Liver (tissue), 9 donors: Measurements from ENCODE around the gene PGGHG. TPM values are rescaled to one million over a fixed set of nuclear protein-coding genes. Genes with fewer than 3 reads are reported as not detected.

ENCODE experiments used
- DNase-seq: peaks from one replicate; pipeline ENCODE4 v3.0.0-alpha.2; 2017; ENCODE audit warnings: low spot score
- H3K27ac ChIP-seq, 2 donors: one replicate each; pipeline ENCODE4 v1.7.0; 2013; ENCODE audit warnings: inconsistent platforms in 2 of 2, low read length in 2 of 2, control low read depth in 1 of 2, low read depth in 1 of 2, mild to moderate bottlenecking in 1 of 2
- H3K27me3 ChIP-seq, 4 donors: one replicate each; pipeline versions ENCODE4 v1.6.1 to v1.7.0; 2013; ENCODE audit warnings: low read length in 3 of 4, inconsistent platforms in 1 of 4, mild to moderate bottlenecking in 1 of 4, moderate library complexity in 1 of 4; ENCODE audit not compliant: control insufficient read depth in 4 of 4, insufficient read depth in 4 of 4
- H3K36me3 ChIP-seq, 4 donors: one replicate each; pipeline versions ENCODE4 v1.6.1 to v1.7.0; 2013; ENCODE audit warnings: low read length in 3 of 4, mild to moderate bottlenecking in 3 of 4, low read depth in 1 of 4, moderate library complexity in 1 of 4; ENCODE audit not compliant: control insufficient read depth in 4 of 4, insufficient read depth in 3 of 4
- H3K4me1 ChIP-seq, 4 donors: one replicate each; pipeline versions ENCODE4 v1.6.1 to v1.7.0; 2013; ENCODE audit warnings: low read length in 3 of 4, mild to moderate bottlenecking in 3 of 4, moderate library complexity in 1 of 4; ENCODE audit not compliant: control insufficient read depth in 4 of 4, insufficient read depth in 4 of 4
- H3K4me3 ChIP-seq, 3 donors: one replicate each; pipeline versions ENCODE4 v1.6.1 to v1.7.0; 2013; ENCODE audit warnings: low read length in 3 of 3, control low read depth in 1 of 3, low read depth in 1 of 3, mild to moderate bottlenecking in 1 of 3
- H3K9ac ChIP-seq, 2 donors: one replicate each; pipeline ENCODE4 v1.7.0; 2013; ENCODE audit warnings: low read length in 2 of 2, mild to moderate bottlenecking in 2 of 2, moderate library complexity in 2 of 2, control low read depth in 1 of 2, low read depth in 1 of 2
- H3K9me3 ChIP-seq, 4 donors: one replicate each; pipeline versions ENCODE4 v1.6.1 to v1.7.0; 2013; ENCODE audit warnings: low read length in 3 of 4; ENCODE audit not compliant: control insufficient read depth in 4 of 4
- ATF3 ChIP-seq: IDR thresholded peaks from 2 replicates; pipeline ENCODE4 v1.6.1; 2016; ENCODE audit warnings: antibody characterized with exemption
- CTCF ChIP-seq: fragments of 150-350 bp; IDR thresholded peaks from 2 replicates; pipeline ENCODE4 v1.5.1; 2017; ENCODE audit warnings: improper control_type of control experiment, low read depth, low read length; ENCODE audit not compliant: missing input control
- EGR1 ChIP-seq, 2 donors: IDR thresholded peaks; 2 replicates each; pipeline ENCODE4 v1.6.1; 2016 to 2018; ENCODE audit warnings: antibody characterized with exemption in 2 of 2, low read depth in 2 of 2
- FOXA1 ChIP-seq: IDR thresholded peaks from 2 replicates; pipeline ENCODE4 v1.6.1; 2016; ENCODE audit warnings: antibody characterized with exemption
- FOXA2 ChIP-seq: IDR thresholded peaks from 2 replicates; pipeline ENCODE4 v1.6.1; 2016; ENCODE audit warnings: antibody characterized with exemption
- GABPA ChIP-seq, 2 donors: IDR thresholded peaks in 1 of 2; conservative IDR thresholded peaks in 1 of 2; 2 replicates each; pipeline ENCODE4 v1.6.1; 2016; ENCODE audit warnings: antibody characterized with exemption in 2 of 2, mild to moderate bottlenecking in 1 of 2, moderate library complexity in 1 of 2
- HNF4A ChIP-seq, 2 donors: conservative IDR thresholded peaks; 2 replicates each; pipeline ENCODE4 v1.6.1; 2016; ENCODE audit warnings: antibody characterized with exemption in 2 of 2, mild to moderate bottlenecking in 2 of 2
- HNF4G ChIP-seq: IDR thresholded peaks from 2 replicates; pipeline ENCODE4 v1.6.1; 2016; ENCODE audit warnings: antibody characterized with exemption
- JUND ChIP-seq, 2 donors: IDR thresholded peaks; 2 replicates each; pipeline ENCODE4 v1.6.1; 2016; ENCODE audit warnings: antibody characterized with exemption in 2 of 2
- MAX ChIP-seq: IDR thresholded peaks from 2 replicates; pipeline ENCODE4 v1.6.1; 2016; ENCODE audit warnings: antibody characterized with exemption
- NR2F2 ChIP-seq: IDR thresholded peaks from 2 replicates; pipeline ENCODE4 v1.6.1; 2016; ENCODE audit warnings: antibody characterized with exemption
- RAD21 ChIP-seq, 2 donors: IDR thresholded peaks; 2 replicates each; pipeline ENCODE4 v1.6.1; 2016; ENCODE audit warnings: antibody characterized with exemption in 2 of 2, mild to moderate bottlenecking in 2 of 2
- REST ChIP-seq: IDR thresholded peaks from 2 replicates; pipeline ENCODE4 v1.6.1; 2016; ENCODE audit warnings: antibody characterized with exemption, mild to moderate bottlenecking
- RXRA ChIP-seq, 2 donors: IDR thresholded peaks; 2 replicates each; pipeline ENCODE4 v1.6.1; 2017 to 2018; ENCODE audit warnings: antibody characterized with exemption in 2 of 2, mild to moderate bottlenecking in 1 of 2
- SP1 ChIP-seq: IDR thresholded peaks from 2 replicates; pipeline ENCODE4 v1.6.1; 2018; ENCODE audit warnings: antibody characterized with exemption, mild to moderate bottlenecking
- TAF1 ChIP-seq: conservative IDR thresholded peaks from 2 replicates; pipeline ENCODE4 v1.6.1; 2016; ENCODE audit warnings: antibody characterized with exemption, mild to moderate bottlenecking
- YY1 ChIP-seq: IDR thresholded peaks from 2 replicates; pipeline ENCODE4 v1.6.1; 2016; ENCODE audit warnings: antibody characterized with exemption, mild to moderate bottlenecking
- ZBTB33 ChIP-seq: IDR thresholded peaks from 2 replicates; pipeline ENCODE4 v1.6.1; 2016; ENCODE audit warnings: antibody characterized with exemption
- WGBS: extraction: QIAGEN DNeasy Blood & Tissue Kit; methylation state at CpG from one replicate; pipeline ENCODE4 v1.1.7; 2013; 5-methylcytosine and 5-hydroxymethylcytosine counted together
- polyA plus RNA-seq, 2 donors: library from polyadenylated mRNA; stranded (reverse) in 1 of 2; unstranded in 1 of 2; fragments of 200-250 nt in 1 of 2; fragments of >200 nt in 1 of 2; fragmentation: Nextera tagmentation in 1 of 2; extraction: Ambion mirVana in 1 of 2; gene quantifications; one replicate each; pipeline versions ENCODE4 v1.2.1 to v1.2.3, GENCODE V29; 2013 to 2015
- total RNA-seq, 2 donors: library from RNA; depleted of rRNA; stranded (reverse); fragments of >200 nt; gene quantifications; one replicate each; pipeline ENCODE4 v1.2.3, GENCODE V29; 2014
- donor health status: healthy.
- donor health status: healthy.
- donor health status: healthy.
- donor health status: healthy.
- donor health status: healthy.

The PGGHG gene
- total and polyA plus RNA-seq, 4 donors = 1.3 to 11.4 (median 7.5) TPM

- H3K4me3 ChIP-seq = no peak within 1 kb of the TSS
- no peak for TF ChIP-seq MAX
- no peak for TF ChIP-seq ATF3
- no peak for TF ChIP-seq HNF4A (conservative IDR thresholded peaks at IDR 0.05)
- no peak for TF ChIP-seq TAF1
- no peak for TF ChIP-seq ZBTB33
- no peak for TF ChIP-seq SP1
- TF ChIP-seq CTCF = no peak
- TF ChIP-seq FOXA2 = no peak
- no peak for TF ChIP-seq NR2F2
- no peak for TF ChIP-seq FOXA1
- TF ChIP-seq YY1 = no peak
- no peak for TF ChIP-seq JUND (IDR thresholded peaks at IDR 0.05)
- no peak for TF ChIP-seq REST
- TF ChIP-seq GABPA (IDR thresholded peaks at IDR 0.05 in 1 of 2, conservative IDR thresholded peaks at IDR 0.05 in 1 of 2) = no peak
- no peak for TF ChIP-seq HNF4G
- no peak for TF ChIP-seq RAD21 (IDR thresholded peaks at IDR 0.05)
- TF ChIP-seq RXRA (IDR thresholded peaks at IDR 0.05) = no peak
- no peak for TF ChIP-seq EGR1 (IDR thresholded peaks at IDR 0.05; ENCODE audit: low read depth in 2 of 2)
- H3K27ac ChIP-seq = no peak within 1 kb of the TSS
- 68% methylated on average over 40 of the region's 40 CpGs for WGBS
- H3K4me1 ChIP-seq = no peaks in the 10 kb centered on the region
- H3K27me3 ChIP-seq = no peaks in the 10 kb centered on the region
- DNase-seq = no peak
- no peaks in the 10 kb centered on the region for H3K36me3 ChIP-seq
- H3K9me3 ChIP-seq = no peaks in the 10 kb centered on the region
- no peak within 1 kb of the TSS for H3K9ac ChIP-seq
These were observed 10.4 kb downstream of the PGGHG start, which contains the start of gene IFITM5 for GRCh38 chr11:299081-299891. IFITM5 (minus strand) TSS chr11:299526; CDS start chr11:299490, 36 bp downstream.
